Measurements from ENCODE around the gene MAPK6.
"Not testable (repeated sequence)": the region's sequence is repeated elsewhere in the genome, so short reads cannot be mapped to it uniquely, and the experiment has no call there.

GRCh38 chr15:52083037-52083359 lies 64.0 kb downstream of the MAPK6 start:
- not testable (repeated sequence) for TF ChIP-seq CTCF, EP300 (IDR thresholded peaks at IDR 0.05)
